GM19438 (cell line): ENCODE measurements around the gene MCTP2.
A peak's percentile ranks its signal among the peaks of the same experiment; 100 is the strongest.

Source experiments
- ATAC-seq: cut with Tn5 transposase; IDR thresholded peaks from one replicate; pipeline ENCODE4 v1.9.1; 2021; ENCODE audit warnings: low read depth; ENCODE audit not compliant: unreplicated experiment

Gene MCTP2

DNA sequence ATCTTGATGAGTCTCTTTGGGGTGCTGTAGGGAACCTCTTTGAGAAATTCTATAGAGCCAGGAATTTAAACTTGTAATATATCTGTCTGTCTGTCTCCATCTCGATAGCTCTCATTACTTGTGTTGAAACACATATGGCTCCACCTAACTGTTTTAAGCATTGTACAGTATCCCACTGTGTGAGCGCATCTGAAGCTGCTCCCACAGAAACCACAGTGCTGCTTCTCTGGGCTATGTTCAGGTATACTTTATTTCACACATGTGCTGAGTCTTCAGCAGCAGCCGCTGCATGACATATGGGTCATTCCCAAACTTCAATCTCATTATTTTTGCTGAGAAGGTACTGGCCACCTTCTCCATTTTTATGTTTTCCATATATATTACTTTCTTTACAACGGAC lies 63.9 kb downstream of the MCTP2 start:
- no peak for ATAC-seq

DNA sequence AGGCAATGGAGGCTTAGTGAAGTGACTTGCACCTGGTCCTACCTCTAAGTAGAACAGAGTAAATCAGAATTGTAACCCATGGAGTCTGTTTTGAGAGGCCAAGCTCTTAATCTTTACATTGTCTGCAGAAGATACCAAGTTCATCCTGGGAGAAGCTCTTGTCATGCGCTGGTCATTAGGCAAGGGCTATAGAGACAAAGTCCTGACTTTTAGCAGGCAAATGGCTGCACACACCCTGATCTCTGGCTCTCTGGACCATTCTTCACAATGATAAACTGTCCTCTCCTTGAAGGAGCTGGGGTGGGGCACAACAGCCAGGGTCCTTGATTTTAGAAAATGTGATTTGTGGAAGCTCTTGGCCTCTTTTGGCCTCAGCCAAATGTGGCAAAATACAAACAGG lies 65.4 kb downstream of the MCTP2 start:
- ATAC-seq = no peak

DNA sequence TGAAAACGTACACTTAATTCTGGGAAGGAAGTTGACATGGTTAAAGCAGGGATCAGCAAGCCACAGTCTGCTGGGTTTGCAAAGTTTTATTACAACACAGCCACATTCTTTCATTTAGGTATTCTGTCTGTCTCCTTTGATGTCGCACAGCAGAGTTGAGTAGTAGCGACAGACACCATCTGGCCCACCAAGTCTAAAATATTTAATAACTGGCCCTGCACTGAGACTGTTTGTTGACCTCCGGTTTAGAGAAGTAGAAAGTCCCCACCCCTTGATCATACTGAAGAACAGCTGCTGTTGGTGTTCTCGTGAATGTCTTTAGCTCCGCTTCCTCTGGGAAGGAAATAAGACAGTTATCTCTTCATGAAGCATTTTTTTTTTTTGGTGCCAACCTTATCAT lies 66.2 kb downstream of the MCTP2 start:
- peak; percentile 90 for ATAC-seq

GRCh38 chr15:94298364-94298763 lies 67.0 kb downstream of the MCTP2 start:
- ATAC-seq = no peak

DNA sequence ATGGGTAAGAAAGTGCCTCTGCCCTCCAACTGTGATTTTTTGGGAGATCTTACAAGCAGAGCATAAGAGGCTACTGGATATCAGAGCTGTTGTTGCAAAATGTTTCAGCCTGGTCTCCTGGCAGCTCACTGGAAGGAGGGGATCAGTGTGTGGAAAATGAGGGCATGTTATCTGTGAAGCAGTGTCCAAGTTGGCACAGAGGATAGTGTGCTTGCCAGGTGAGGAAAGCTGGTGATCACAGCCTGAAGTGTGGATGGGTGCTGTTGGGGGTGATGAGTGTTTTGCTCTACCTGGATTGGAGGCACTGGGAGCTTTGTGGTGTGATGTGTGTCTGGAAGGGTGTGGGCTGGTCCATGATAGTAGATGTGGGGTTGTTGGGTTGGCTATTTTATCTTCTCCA lies 69.3 kb downstream of the MCTP2 start:
- no peak for ATAC-seq

DNA sequence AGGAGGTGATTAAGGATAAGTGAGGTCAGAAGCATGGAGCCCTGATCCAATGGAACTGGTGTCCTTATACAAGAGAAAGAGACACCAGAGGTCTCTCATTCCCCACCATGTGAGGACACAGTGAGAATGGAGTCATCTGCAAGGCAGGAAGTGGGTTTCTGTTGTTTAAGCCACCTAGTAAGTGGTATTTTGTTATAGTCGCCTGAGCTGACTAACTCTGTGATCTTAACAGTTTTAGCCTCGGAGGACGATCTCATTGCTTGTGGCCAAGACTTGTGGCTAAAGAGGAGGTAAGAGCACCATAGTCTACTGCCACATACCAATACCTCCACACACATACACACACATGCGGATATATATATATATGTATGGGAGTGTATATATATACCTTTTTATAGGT lies 73.8 kb downstream of the MCTP2 start:
- no peak for ATAC-seq

DNA sequence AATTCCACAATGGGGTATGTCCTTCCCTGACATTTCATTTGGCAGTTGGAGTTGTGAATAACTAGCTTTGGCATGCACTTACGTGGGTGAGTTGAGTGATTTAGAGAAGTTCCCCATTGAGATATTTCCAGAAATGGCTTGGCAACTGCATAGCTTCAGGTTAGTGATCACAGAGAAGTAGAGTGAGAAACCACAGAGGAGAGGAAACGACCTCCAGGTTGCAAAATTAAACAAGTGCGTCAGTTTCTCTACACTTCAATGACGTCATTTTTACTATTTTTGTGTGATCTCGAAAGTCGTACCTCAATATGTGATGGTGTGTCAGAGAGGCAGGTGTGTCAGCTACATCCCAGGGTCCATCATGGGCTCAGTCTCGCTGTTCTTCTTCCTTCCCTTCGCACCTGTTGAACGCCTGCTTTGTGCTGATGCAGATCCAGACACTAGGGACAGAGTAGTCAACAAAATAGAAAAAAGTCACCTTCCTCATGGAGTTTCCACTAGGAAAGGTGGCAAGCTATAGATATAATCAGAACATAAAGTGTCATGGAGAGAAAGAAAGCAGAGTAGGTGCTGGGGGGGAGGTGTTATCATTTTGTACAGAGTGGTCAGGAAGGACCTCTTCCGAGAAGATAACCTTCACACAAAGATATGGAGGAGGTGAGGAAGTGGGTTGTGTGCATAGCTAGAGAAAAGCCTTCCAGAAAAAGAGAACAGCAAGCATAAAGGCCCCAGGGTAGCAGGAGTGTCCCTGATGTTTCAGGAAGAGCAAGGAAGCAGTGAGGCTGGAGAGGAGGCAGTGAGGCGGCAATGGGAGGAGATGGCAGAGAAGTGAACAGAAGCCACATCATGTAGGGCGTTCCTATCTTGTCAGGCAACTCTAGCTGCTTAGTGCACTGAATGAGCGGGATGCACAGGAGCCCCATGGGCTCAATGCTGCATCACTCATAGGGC lies 75.6 kb downstream of the MCTP2 start:
- peak; percentile 87 for ATAC-seq

DNA sequence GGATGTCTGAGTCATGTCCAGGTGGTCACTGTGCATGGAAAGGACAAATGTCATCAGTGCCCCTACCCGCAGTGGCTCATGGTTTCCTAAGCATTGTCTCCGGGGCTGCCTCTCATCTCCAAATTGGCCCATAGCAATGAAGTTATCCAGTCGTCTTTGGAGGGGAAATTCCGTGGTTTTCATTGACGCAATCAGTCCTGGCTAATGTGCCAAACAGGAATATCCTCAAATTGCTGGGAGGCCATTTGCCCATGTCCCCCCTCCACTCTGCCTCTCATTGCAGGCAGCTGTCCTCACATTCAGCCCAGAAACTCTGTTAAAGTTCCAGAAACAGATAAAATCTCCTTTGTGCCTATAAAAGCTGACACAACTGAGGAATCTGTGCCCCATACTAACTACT lies 81.6 kb downstream of the MCTP2 start:
- ATAC-seq = no peak

- ATAC-seq = no peak
Observed at GRCh38 chr15:94314639-94315038, 83.3 kb downstream of the MCTP2 start.

DNA sequence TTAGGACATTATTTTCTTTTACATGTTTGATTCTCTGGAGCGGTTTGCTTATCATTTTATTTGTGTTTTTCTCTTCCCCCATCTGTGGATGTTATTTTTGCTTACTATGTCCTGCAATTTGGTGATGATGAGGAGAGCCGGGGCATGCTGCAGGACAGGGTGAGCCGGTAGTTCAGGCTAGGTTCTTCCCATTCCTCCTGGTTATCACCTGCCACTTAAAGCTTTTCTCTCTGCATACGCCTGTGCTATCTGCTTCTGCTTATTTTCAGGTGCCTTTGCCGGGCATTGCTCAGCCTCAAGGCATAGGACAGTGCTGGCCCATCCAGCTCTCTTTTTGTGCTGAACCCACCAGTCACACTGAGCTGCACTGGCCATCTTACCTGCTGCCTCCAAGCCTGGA lies 85.8 kb downstream of the MCTP2 start:
- ATAC-seq = no peak

- ATAC-seq = no peak
Observed at GRCh38 chr15:94322141-94322540, 90.8 kb downstream of the MCTP2 start.

DNA sequence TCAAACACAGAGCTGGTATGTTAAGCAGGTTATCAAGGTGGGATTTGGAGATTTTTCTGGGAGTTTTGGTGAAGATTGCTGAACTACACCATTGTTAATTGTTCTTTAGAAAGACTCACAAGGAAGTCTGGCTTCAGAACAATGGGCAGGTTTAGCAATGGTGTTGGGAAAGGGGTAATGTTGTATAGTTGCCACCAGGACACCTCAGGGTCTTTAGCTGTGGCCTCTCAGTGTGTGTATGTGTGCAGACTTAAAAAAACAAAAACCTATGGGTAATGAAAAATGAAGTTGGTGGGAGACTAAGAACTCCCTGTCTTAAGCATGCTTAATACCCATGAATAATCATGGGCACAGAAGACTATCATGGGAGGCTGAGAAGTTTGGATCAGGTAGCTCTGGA lies 91.7 kb downstream of the MCTP2 start:
- ATAC-seq = no peak

GRCh38 chr15:94324117-94324826 lies 92.9 kb downstream of the MCTP2 start:
- ATAC-seq = peak; percentile 80

GRCh38 chr15:94324835-94325767 lies 93.7 kb downstream of the MCTP2 start:
- no peak for ATAC-seq

DNA sequence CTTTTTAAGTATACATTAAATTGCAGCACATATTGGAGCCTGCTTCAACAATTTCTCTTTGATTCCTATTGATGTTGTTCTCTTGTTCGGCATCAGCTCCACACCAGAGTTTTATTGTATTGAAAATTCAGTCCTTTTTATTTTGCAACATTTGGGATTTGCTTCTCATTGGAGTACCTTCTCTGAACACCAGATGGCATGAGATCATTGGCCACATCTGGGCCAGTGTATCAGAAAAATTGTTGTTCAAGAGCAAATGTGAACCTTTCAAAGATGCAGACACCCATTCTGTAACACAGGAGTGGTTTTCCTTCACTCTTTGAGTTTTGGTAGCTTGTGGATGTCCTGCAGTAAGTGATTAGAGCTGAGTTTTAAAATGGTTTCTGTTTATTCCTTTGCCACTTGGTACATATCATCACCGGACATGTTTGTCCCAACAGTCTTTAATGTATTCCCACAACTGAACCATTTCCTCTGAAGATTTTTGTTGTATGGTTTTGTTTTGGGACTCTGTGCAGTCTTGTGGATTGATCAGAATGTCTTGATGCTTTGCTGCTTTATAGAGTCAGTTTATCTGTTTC lies 96.1 kb downstream of the MCTP2 start:
- ATAC-seq = no peak

DNA sequence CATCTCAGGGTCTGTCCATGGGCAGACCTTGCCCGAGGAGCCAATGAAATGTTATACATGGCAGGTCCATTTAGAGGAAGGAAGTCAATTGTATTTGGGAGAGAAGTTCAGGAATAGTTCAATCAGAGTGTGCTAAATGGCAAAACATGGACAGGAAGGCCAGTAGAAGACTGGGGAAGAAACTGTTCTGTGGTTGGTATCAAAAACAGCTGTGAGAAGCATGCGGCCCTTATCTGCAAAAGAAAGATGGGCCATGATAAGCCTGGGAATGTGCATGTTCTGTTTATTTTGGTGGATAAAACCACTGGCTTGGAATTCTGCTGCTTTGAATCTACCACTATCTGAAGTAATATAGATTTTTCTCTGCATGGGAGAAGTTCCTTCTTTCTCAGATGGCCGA lies 100.4 kb downstream of the MCTP2 start:
- no peak for ATAC-seq

DNA sequence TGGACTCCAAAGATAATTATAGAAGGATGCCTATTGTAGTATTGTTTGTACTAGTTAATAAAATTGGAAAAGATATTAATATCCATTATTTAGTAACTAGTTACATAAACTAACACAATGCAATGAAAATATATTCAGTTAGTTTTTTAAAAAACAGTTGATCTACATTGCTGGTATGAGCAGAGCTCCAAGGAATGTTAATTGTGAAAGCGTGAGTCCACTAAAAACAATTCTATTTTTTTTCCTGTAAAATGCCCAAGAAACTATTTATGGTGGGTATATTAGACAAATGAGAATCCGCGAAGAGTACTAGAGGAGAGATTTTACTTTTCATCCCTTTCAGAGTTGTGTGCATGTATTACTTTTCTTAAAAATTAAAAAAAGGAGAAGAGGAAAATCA lies 104.3 kb downstream of the MCTP2 start:
- ATAC-seq = no peak

GRCh38 chr15:94336817-94337467 lies 105.6 kb downstream of the MCTP2 start:
- ATAC-seq = no peak

GRCh38 chr15:94338243-94338846 lies 107.0 kb downstream of the MCTP2 start:
- no peak for ATAC-seq

- ATAC-seq = no peak
Observed at GRCh38 chr15:94346282-94346681, 114.9 kb downstream of the MCTP2 start.
